Hypothalamus (tissue), 51 donors: ENCODE data around the gene SLC5A11.

Source experiments
- DNase-seq, 51 donors: peaks; one replicate each; lab custom pipeline; 2025; lab: John Stamatoyannopoulos, UW

The SLC5A11 gene

GRCh38 chr16:24957887-24958286, 112.1 kb downstream of the SLC5A11 start:
- DNase-seq = no peak
